Endothelial cell of umbilical vein (primary cell): ENCODE results near the gene DNAH3. TPM values are rescaled to one million over a fixed set of nuclear protein-coding genes. Genes with fewer than 3 reads are reported as not detected.
"Not testable (repeated sequence)": the region's sequence is repeated elsewhere in the genome, so short reads cannot be mapped to it uniquely, and the experiment has no call there.

Source experiments
- BruUV-seq: library from RNA; stranded (reverse); fragments of 400-500 nt; replicated peaks from 2 replicates; lab custom pipeline; 2021; lab: Mats Ljungman, UMichigan
- CTCF ChIA-PET: fragments of 300-600, 350-600 bp; sonication (Branson Sonifier 250); formaldehyde crosslinking; loops from one replicate; lab custom pipeline; 2021; ENCODE audit warnings: antibody characterized with exemption, inconsistent platforms; lab: Charles Lee
- POLR2A ChIA-PET: fragments of 300-600, 350-600 bp; sonication (Branson Sonifier 250); formaldehyde crosslinking; loops from one replicate; lab custom pipeline; 2021; ENCODE audit warnings: antibody characterized with exemption, inconsistent platforms; lab: Charles Lee
- DNase-seq: peaks from one replicate; pipeline ENCODE4 v3.0.0-alpha.2; 2011; ENCODE audit warnings: low read depth, low spot score
- FAIRE-seq: peaks from 2 replicates; lab custom pipeline; 2011; peaks lifted over from hg19 to GRCh38; lab: Jason Lieb, UNC
- H2AFZ ChIP-seq: 2 replicates; pipeline ENCODE4 v1.6.0; 2012; ENCODE audit warnings: low read depth, low read length, control low read depth, inconsistent platforms
- H3K27ac ChIP-seq: 2 replicates; pipeline ENCODE4 v1.5.1; 2011; ENCODE audit warnings: low read depth, mild to moderate bottlenecking, control low read depth, low read length, moderate library complexity; ENCODE audit not compliant: insufficient read depth
- H3K27me3 ChIP-seq, 2 experiments: 2 replicates each; pipeline versions ENCODE4 v1.6.0 to v1.6.1; 2011; ENCODE audit warnings: low read length in 2 of 2, mixed read lengths in 1 of 2; ENCODE audit not compliant: control insufficient read depth in 2 of 2, insufficient read depth in 2 of 2
- H3K36me3 ChIP-seq, 2 experiments: 2 replicates in 1 of 2; 3 replicates in 1 of 2; pipeline ENCODE4 v1.5.1; 2011; ENCODE audit warnings: low read length in 2 of 2, mild to moderate bottlenecking in 1 of 2, moderate library complexity in 1 of 2; ENCODE audit not compliant: control insufficient read depth in 2 of 2, insufficient read depth in 2 of 2; ENCODE audit errors: extremely low read depth in 1 of 2
- H3K4me1 ChIP-seq: 3 replicates; pipeline ENCODE4 v1.5.1; 2011; ENCODE audit warnings: mild to moderate bottlenecking, low read length; ENCODE audit not compliant: control insufficient read depth, insufficient read depth; ENCODE audit errors: extremely low read depth
- H3K4me2 ChIP-seq: 2 replicates; pipeline ENCODE4 v1.6.1; 2011; ENCODE audit warnings: low read length, control low read depth, mixed read lengths; ENCODE audit not compliant: insufficient read depth
- H3K4me3 ChIP-seq, 3 experiments: fragments of 200-600 bp in 1 of 3; sonication (generic), shearing (Covaris generic) in 1 of 3; replicated peaks in 1 of 3; 2 replicates each; pipeline ENCODE4 v1.5.1; 2011 to 2016; ENCODE audit warnings: control low read depth in 3 of 3, low read length in 3 of 3, mild to moderate bottlenecking in 2 of 3, inconsistent platforms in 1 of 3, low read depth in 1 of 3, moderate library complexity in 1 of 3; ENCODE audit not compliant: insufficient read depth in 1 of 3
- H3K79me2 ChIP-seq: 2 replicates; pipeline ENCODE4 v1.6.0; 2012; ENCODE audit warnings: low read length, inconsistent platforms; ENCODE audit not compliant: control insufficient read depth, insufficient read depth
- H3K9ac ChIP-seq: replicated peaks from 2 replicates; pipeline ENCODE3; 2011; ENCODE audit warnings: low read length, control low read depth; ENCODE audit not compliant: insufficient read depth; ENCODE audit errors: extremely low read depth
- H3K9me1 ChIP-seq: replicated peaks from 3 replicates; pipeline ENCODE4 v1.6.0; 2011; ENCODE audit warnings: mild to moderate bottlenecking, low read length; ENCODE audit not compliant: control insufficient read depth, insufficient read depth; ENCODE audit errors: extremely low read depth
- H3K9me3 ChIP-seq: replicated peaks from 2 replicates; pipeline ENCODE4 v1.5.1; 2012; ENCODE audit warnings: low read length, inconsistent platforms; ENCODE audit not compliant: control insufficient read depth, insufficient read depth
- H4K20me1 ChIP-seq: replicated peaks from 2 replicates; pipeline ENCODE3; 2011; ENCODE audit warnings: mild to moderate bottlenecking, low read length; ENCODE audit not compliant: control insufficient read depth, insufficient read depth; ENCODE audit errors: extremely low read depth
- CTCF ChIP-seq, 2 donors: IDR thresholded peaks; 1 replicate in 1 of 2; 2 replicates in 1 of 2; pipeline ENCODE4 v1.5.1; 2011; ENCODE audit warnings: low read length in 2 of 2, mild to moderate bottlenecking in 2 of 2, moderate library complexity in 2 of 2, control low read depth in 1 of 2, inconsistent platforms in 1 of 2, low read depth in 1 of 2; ENCODE audit not compliant: insufficient read depth in 1 of 2; ENCODE audit errors: extremely low read depth in 1 of 2
- EZH2 ChIP-seq: IDR thresholded peaks from 2 replicates; pipeline ENCODE4 v1.6.1; 2012; ENCODE audit warnings: borderline replicate concordance, low read depth, mild to moderate bottlenecking, moderate library complexity, low read length, inconsistent platforms; ENCODE audit not compliant: severe bottlenecking
- FOS ChIP-seq: IDR thresholded peaks from 2 replicates; pipeline ENCODE4 v1.6.1; 2011; ENCODE audit warnings: mild to moderate bottlenecking, low read length, moderate library complexity, borderline replicate concordance; ENCODE audit not compliant: insufficient read depth
- GATA2 ChIP-seq: IDR thresholded peaks from 2 replicates; pipeline ENCODE4 v1.7.0; 2011; ENCODE audit warnings: low read depth, mild to moderate bottlenecking, moderate library complexity, mixed read lengths, low read length; ENCODE audit not compliant: insufficient read length, insufficient read depth
- JUN ChIP-seq: IDR thresholded peaks from 2 replicates; pipeline ENCODE4 v1.6.1; 2011; ENCODE audit warnings: borderline replicate concordance, low read depth; ENCODE audit not compliant: insufficient read length, insufficient read depth
- MAX ChIP-seq: IDR thresholded peaks from 2 replicates; pipeline ENCODE4 v1.6.1; 2011; ENCODE audit not compliant: insufficient read depth, insufficient read length
- MYC ChIP-seq: IDR thresholded peaks from one replicate; pipeline ENCODE4 v1.6.1; 2011; ENCODE audit warnings: mild to moderate bottlenecking, low read depth, low read length
- POLR2A ChIP-seq: IDR thresholded peaks from 2 replicates; pipeline ENCODE4 v1.6.1; 2012; ENCODE audit warnings: low read depth, mild to moderate bottlenecking, control low read depth, low read length
- POLR2AphosphoS5 ChIP-seq: IDR thresholded peaks from 2 replicates; pipeline ENCODE4 v1.6.1; 2012; ENCODE audit warnings: low read depth, mild to moderate bottlenecking, control low read depth, low read length, moderate library complexity; ENCODE audit not compliant: insufficient read depth
- dilution Hi-C: fragments of 300-500 bp; cut with MboI; formaldehyde crosslinking; loops from one replicate; pipeline ENCODE4 v1.15.0; 2019; ENCODE audit warnings: low sequenced_read_pairs; ENCODE audit not compliant: extremely low pct_ligation_motif_present
- intact Hi-C: fragments of 100-400 bp; cut with micrococcal nuclease; formaldehyde crosslinking; loops from one replicate; pipeline ENCODE4 v1.10.0; 2022
- polyA plus RNA-seq, 4 experiments: library from polyadenylated mRNA; depleted of rRNA in 3 of 4; stranded (reverse) in 3 of 4; unstranded in 1 of 4; fragments of >200 nt; gene quantifications; 2 replicates each; pipeline versions ENCODE4 v1.2.1 to v1.2.3, GENCODE V29; 2011 to 2012; ENCODE audit warnings: missing spikeins in 1 of 4
- total RNA-seq: library from RNA; stranded (reverse); gene quantifications from 2 replicates; pipeline ENCODE4 v1.2.3, GENCODE V29; 2021

The DNAH3 gene
- total and polyA plus RNA-seq, 2 donors (not counting 3 experiments of a cell fraction or from before 2014, with no cell fraction given) = not detected

DNA sequence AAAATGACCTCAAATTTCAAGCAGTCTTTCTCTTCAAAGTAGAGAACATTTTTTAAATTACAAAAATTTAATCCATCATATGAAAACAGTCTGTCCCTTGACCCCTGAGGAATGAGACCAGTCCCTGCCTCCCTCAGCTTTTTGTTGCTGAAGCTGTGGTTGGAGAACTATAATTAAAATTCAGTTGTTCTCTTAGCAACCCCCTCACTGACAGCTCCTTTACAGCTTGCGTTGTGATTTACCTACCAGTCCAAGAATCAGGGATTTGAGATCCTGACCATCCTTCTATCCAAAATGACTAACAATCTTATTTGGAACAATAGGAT is 220.3 kb downstream of the DNAH3 start:
- Histone ChIP-seq H3K4me1 (no peaks in the 10 kb centered on the region), H3K36me3 (no peaks in the 10 kb centered on the region), H3K4me2 (no peak overlapping the region), H3K9me3 (no peaks in the 10 kb centered on the region), H3K79me2 (no peaks in the 10 kb centered on the region), H3K27me3 (no peaks in the 10 kb centered on the region), H4K20me1 (no peaks in the 10 kb centered on the region), H2AFZ (no peak overlapping the region), H3K9ac (no peak overlapping the region), H3K9me1 (no peaks in the 10 kb centered on the region), H3K27ac (no peak overlapping the region), H3K4me3 (no peak overlapping the region)
- intact Hi-C loops (no loop called here), dilution Hi-C loops (no loop called here)
- DNase-seq (no peak), FAIRE-seq (no peak)
- BruUV-seq = no TSS peak
- ChIA-PET CTCF (interaction anchor here (1.5 to 2.8 kb wide), 2 partner anchors 27 to 80 kb away, joined by 3 to 8 read pairs; no protein-coding TSS in a partner anchor), POLR2A (interaction anchor here (0.9 kb wide), 1 partner anchor 26 kb away, joined by 4 read pairs; no protein-coding TSS in a partner anchor)
- TF ChIP-seq CTCF (IDR thresholded peaks at IDR 0.05; ENCODE audit: extremely low read depth in 1 of 2, insufficient read depth in 1 of 2, low read depth in 1 of 2, low read length in 2 of 2) (no peak), POLR2AphosphoS5 (no peak), POLR2A (no peak), EZH2 (no peak), JUN (no peak), FOS (no peak), MAX (no peak), MYC (no peak), GATA2 (no peak)

DNA sequence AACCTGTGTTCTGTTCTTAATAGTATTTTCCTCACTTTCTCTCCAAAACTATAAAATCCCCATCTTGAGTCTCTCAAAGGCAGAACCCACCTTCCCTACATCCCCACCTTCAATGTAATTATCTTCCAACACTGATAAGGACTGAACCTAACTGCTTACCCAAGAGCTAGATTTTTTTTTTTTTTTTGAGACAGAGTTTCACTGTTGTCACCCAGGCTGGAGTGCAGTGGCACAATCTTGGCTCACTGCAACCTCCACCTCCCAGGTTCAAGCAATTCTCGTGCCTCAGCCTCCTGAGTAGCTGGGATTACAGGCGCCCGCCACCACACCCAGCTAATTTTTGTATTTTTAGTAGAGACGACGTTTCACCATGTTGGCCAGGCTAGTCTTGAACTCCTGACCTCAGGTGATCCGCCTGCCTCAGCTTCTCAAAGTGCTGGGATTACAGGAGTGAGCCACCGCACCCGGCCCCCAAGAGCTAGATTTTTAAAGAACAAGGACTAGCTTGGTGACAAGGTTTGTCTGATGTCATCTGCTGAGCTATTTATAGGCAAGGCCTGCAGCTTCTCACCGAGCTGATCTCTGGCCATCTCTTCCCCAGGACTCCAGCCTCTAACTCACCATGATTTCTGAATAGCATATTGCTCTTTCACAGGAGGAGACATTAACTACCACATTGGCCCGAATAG is 220.8 kb downstream of the DNAH3 start:
- H4K20me1 ChIP-seq, H3K27ac ChIP-seq, H3K4me3 ChIP-seq, DNase-seq, H2AFZ ChIP-seq, H3K36me3 ChIP-seq, H3K9me1 ChIP-seq, H3K4me2 ChIP-seq, H3K9ac ChIP-seq, H3K4me1 ChIP-seq, H3K9me3 ChIP-seq, H3K27me3 ChIP-seq, intact Hi-C loops, BruUV-seq, FAIRE-seq, dilution Hi-C loops, H3K79me2 ChIP-seq: not testable (repeated sequence)
- CTCF ChIA-PET = interaction anchor here (2.8 kb wide), 1 partner anchor 79 kb away, joined by 8 read pairs; no protein-coding TSS in a partner anchor
- POLR2A ChIA-PET = interaction anchor here (0.9 kb wide), 1 partner anchor 25 kb away, joined by 4 read pairs; no protein-coding TSS in a partner anchor
